ENCODE measurements around the gene ZNF41. TPM values are rescaled to one million over a fixed set of nuclear protein-coding genes. Genes with fewer than 3 reads are reported as not detected.

The ZNF41 gene
- total RNA-seq, 4 donors from 2014 or later = 10.3 to 21.2 (median 16.1) TPM

DNA sequence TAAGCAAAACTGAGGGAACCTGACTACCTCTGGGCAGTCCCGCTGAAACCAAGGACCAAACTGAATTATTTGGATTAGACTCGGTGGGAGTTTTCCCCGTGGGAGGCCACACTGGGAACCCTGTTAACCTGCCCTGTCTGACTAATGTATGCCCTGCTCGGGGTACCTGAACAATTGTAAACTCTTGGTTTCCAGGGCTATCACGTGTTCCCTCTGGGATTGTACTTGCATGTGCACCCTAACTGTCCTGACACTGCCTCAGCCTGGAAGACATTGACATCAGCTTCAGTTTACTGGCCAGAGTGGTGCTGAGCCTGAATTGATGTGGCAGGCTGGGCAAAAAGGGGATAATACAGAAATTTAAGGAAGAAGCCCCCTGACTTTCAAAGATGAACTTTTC, 20.1 kb upstream of the ZNF41 start:
- no peak for TF ChIP-seq POLR2A (IDR thresholded peaks at IDR 0.05)
- TF ChIP-seq, protein P1, sequence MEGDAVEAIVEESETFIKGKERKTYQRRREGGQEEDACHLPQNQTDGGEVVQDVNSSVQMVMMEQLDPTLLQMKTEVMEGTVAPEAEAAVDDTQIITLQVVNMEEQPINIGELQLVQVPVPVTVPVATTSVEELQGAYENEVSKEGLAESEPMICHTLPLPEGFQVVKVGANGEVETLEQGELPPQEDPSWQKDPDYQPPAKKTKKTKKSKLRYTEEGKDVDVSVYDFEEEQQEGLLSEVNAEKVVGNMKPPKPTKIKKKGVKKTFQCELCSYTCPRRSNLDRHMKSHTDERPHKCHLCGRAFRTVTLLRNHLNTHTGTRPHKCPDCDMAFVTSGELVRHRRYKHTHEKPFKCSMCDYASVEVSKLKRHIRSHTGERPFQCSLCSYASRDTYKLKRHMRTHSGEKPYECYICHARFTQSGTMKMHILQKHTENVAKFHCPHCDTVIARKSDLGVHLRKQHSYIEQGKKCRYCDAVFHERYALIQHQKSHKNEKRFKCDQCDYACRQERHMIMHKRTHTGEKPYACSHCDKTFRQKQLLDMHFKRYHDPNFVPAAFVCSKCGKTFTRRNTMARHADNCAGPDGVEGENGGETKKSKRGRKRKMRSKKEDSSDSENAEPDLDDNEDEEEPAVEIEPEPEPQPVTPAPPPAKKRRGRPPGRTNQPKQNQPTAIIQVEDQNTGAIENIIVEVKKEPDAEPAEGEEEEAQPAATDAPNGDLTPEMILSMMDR (IDR thresholded peaks at IDR 0.05) = no peak
- Histone ChIP-seq H3K27me3 (no peaks in the 10 kb centered on the region), H3K9me3 (no peaks in the 10 kb centered on the region), H3K36me3 (no peaks in the 10 kb centered on the region), H3K27ac (no peak overlapping the region), H3K4me3 (no peak overlapping the region), H3K4me1 (no peaks in the 10 kb centered on the region)
- DNase-seq = no peak

DNA sequence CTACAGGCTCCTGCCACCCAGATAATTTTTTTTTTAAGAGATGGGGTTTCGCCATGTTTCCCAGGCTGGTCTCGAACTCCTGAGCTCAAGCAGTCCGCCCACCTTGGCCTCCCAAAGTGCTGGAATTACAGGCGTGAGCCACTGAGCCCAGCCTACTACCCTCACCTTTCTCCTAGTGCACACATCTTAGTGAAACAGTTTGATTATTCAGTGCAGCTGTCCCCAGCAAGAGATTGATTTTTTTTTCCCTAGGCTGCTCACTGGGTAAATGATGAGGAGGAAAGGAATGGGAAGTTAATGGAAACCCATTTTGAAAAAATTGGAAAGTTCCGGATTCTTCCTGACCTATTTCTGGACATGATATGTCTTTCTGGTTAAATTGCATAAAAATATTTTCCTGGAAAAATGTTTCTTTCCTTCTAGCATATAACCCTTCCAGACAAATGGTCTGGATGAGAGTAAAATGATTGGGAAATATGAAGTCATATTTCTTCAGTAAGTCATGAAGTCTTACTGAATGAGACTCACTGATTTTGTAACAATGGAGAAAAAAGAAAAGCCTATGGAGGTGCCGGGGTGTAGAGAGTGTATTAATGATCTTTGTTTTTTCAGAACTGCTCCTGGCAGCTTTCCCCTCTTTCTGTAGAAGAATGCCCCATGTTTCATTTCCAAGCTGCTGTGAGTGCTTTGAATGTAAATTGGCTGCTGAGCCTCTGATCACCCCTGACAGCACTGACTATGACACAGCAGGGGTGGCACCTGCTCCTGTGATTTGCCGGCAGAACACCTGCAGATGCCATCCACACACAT, 19.5 kb upstream of the ZNF41 start:
- Histone ChIP-seq H3K9me3 (no peaks in the 10 kb centered on the region), H3K36me3 (no peaks in the 10 kb centered on the region), H3K27me3 (no peaks in the 10 kb centered on the region), H3K4me1 (no peaks in the 10 kb centered on the region), H3K27ac (no peak overlapping the region), H3K4me3 (no peak overlapping the region)
- TF ChIP-seq POLR2A (IDR thresholded peaks at IDR 0.05) = no peak
- TF ChIP-seq, protein P1 (IDR thresholded peaks at IDR 0.05) = no peak
- no peak for DNase-seq

DNA sequence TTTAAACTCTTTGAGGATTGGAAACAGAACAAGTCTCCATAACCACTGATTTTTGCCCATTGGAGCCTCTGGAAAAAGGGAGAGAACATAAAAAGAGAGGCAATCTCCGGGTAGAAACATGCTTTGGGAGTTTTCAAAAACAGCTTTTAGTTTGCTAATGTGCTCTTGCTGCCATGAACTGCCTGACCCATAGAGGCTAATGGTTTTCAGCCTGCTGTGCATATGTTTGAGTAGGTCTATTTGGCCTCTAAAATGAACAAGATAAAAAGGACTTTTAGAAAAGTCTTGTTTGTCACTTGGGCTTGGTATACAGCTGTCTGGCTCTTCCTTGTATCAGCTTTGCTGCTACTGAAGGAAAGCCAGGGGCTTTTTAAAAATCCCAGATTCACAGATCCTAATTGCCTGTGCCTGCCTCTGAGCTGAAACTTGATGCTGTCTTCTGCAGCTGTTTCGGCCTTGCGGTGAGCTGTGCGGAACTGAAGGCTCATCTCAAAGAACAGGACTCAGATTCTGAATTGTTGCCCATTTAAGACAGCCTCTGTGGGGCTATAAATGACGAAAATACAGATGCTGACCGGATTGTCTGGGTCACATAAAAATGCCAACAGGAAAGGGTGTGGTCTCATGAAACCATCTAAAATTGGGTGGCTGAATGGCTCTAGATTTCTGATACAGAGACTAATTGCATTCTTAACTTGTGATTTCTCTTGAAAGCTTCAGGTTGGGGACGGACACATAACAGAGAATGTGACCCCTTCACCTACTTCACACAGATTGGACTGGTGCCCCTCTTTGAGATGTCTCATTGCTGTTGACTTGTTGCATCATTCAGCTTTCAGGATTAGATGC, 18.4 kb upstream of the ZNF41 start:
- no peak overlapping the region for H3K4me3 ChIP-seq
- DNase-seq = no peak
- no peak overlapping the region for H3K27ac ChIP-seq
- no peaks in the 10 kb centered on the region for H3K36me3 ChIP-seq
- TF ChIP-seq, protein P1 (IDR thresholded peaks at IDR 0.05) = no peak
- TF ChIP-seq POLR2A (IDR thresholded peaks at IDR 0.05) = no peak
- H3K4me1 ChIP-seq = no peaks in the 10 kb centered on the region
- H3K27me3 ChIP-seq = no peaks in the 10 kb centered on the region
- H3K9me3 ChIP-seq = no peaks in the 10 kb centered on the region

DNA sequence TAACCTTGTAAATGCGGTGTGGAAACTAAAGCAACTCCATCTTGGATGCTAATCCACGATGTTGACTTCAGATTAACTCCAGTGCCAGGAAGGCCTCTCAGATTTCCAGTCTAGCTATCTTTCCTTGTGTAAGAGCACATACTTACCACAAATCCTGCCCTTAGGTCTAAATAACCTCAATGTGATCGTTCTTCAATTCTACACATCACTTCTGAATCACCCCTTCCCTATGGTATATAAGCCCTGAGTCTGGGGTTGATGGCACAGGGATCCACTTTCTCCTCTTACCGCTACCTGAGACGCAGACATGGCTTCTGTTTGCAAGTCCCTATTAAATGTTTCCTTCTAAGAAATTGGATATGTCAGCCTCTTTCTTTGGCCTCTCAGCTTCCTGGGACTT, 17.5 kb upstream of the ZNF41 start:
- H3K27me3 ChIP-seq = no peaks in the 10 kb centered on the region
- H3K4me1 ChIP-seq = no peaks in the 10 kb centered on the region
- no peak overlapping the region for H3K27ac ChIP-seq
- no peak overlapping the region for H3K4me3 ChIP-seq
- H3K9me3 ChIP-seq = no peaks in the 10 kb centered on the region
- no peak for TF ChIP-seq POLR2A (IDR thresholded peaks at IDR 0.05)
- TF ChIP-seq, protein P1 (IDR thresholded peaks at IDR 0.05) = no peak
- DNase-seq = no peak
- no peaks in the 10 kb centered on the region for H3K36me3 ChIP-seq

DNA sequence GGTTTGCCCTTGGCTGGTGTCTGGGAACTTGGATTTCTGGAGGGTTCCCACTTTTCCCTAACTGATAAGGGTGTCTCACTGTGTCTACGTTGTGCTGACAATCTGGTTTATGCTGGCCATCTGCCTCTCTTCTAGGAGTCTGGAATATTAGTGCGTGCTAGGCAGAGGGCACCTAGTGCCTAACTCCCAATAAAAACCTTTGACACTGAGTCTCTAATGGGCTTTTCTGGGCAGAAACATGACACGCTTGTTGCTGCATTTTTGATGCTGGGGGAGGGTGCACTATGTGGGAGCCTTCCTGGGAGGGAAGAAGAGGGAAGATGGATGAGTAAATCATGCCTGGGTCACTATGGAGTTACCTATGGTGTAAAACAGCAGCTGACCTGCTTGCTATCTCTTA, 16.3 kb upstream of the ZNF41 start:
- Histone ChIP-seq H3K4me1 (no peaks in the 10 kb centered on the region), H3K36me3 (no peaks in the 10 kb centered on the region), H3K4me3 (no peak overlapping the region), H3K27ac (no peak overlapping the region), H3K9me3 (no peaks in the 10 kb centered on the region), H3K27me3 (no peaks in the 10 kb centered on the region)
- no peak for DNase-seq
- TF ChIP-seq POLR2A (IDR thresholded peaks at IDR 0.05) = no peak

DNA sequence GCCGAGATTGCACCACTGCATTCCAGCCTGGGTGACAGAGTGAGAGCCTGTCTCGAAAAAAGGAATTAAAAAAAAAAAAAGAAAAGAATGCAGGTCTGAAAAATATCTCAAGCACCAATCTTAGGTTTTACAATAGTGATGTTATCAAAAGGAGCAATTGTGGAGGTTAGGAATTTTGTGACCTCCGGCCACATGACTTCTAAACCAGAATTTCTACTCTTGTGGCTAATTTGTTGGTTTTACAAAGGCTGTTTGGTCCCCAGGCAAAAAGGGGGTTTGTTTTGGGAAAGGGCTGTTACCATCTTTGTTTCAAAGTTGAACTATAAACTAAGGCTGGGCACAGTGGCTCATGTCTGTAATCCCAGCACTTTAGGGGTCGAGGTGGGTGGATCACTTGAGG, 15.4 kb upstream of the ZNF41 start:
- H3K36me3 ChIP-seq = no peaks in the 10 kb centered on the region
- TF ChIP-seq, protein P1 (IDR thresholded peaks at IDR 0.05) = no peak
- TF ChIP-seq POLR2A (IDR thresholded peaks at IDR 0.05) = no peak

More for the DNA sequence above, 15.4 kb upstream of the ZNF41 start:
- H3K4me1 ChIP-seq = no peaks in the 10 kb centered on the region
- DNase-seq = no peak
- no peak overlapping the region for H3K4me3 ChIP-seq
- H3K27ac ChIP-seq = no peak overlapping the region
- H3K9me3 ChIP-seq = no peaks in the 10 kb centered on the region
- no peaks in the 10 kb centered on the region for H3K27me3 ChIP-seq

All from Peyer's patch (tissue), 4 donors.